ENCODE measurements around the gene TMEM91.
"Not testable (repeated sequence)": the region's sequence is repeated elsewhere in the genome, so short reads cannot be mapped to it uniquely, and the experiment has no call there.

The TMEM91 gene

GRCh38 chr19:41381536-41381935, 5.2 kb downstream of the TMEM91 start:
- DNase-seq = not testable (repeated sequence)

- no peak for DNase-seq
These were observed 8.0 kb downstream of the TMEM91 start for GRCh38 chr19:41384351-41384750.

GRCh38 chr19:41386442-41386841, 10.1 kb downstream of the TMEM91 start:
- DNase-seq = no peak

GRCh38 chr19:41391618-41392017, 15.3 kb downstream of the TMEM91 start:
- DNase-seq = no peak

GRCh38 chr19:41392775-41393174, 16.4 kb downstream of the TMEM91 start:
- no peak for DNase-seq

- DNase-seq = no peak
These were observed 19.0 kb downstream of the TMEM91 start for GRCh38 chr19:41395355-41395754.

GRCh38 chr19:41397086-41398049, 21.0 kb downstream of the TMEM91 start, which contains the start of the genes BCKDHA and EXOSC5:
Gene BCKDHA (plus strand): TSS chr19:41397818. CDS start chr19:41397828, 10 bp downstream.
Gene EXOSC5 (minus strand): TSS chr19:41397359. CDS start chr19:41397328, 31 bp downstream.
- DNase-seq = peak; percentile 99

GRCh38 chr19:41398050-41398418, 21.7 kb downstream of the TMEM91 start:
- no peak for DNase-seq

GRCh38 chr19:41398598-41398997, 22.3 kb downstream of the TMEM91 start:
- no peak for DNase-seq

GRCh38 chr19:41399091-41399490, 22.8 kb downstream of the TMEM91 start:
- no peak for DNase-seq

GRCh38 chr19:41399525-41399924, 23.2 kb downstream of the TMEM91 start:
- DNase-seq = no peak

GRCh38 chr19:41401483-41401882, 25.1 kb downstream of the TMEM91 start:
- DNase-seq = no peak

- no peak for DNase-seq
These were observed 25.7 kb downstream of the TMEM91 start for GRCh38 chr19:41402010-41402409.

GRCh38 chr19:41403181-41403970, 27.0 kb downstream of the TMEM91 start:
- no peak for DNase-seq

- DNase-seq = no peak
These were observed 29.4 kb downstream of the TMEM91 start for GRCh38 chr19:41405776-41406175.

GRCh38 chr19:41407271-41407670, 30.9 kb downstream of the TMEM91 start:
- no peak for DNase-seq

GRCh38 chr19:41408256-41408655, 31.9 kb downstream of the TMEM91 start:
- no peak for DNase-seq

GRCh38 chr19:41408846-41409245, 32.5 kb downstream of the TMEM91 start:
- DNase-seq = not testable (repeated sequence)

GRCh38 chr19:41409288-41409687, 33.0 kb downstream of the TMEM91 start:
- no peak for DNase-seq

GRCh38 chr19:41410336-41411054, 34.2 kb downstream of the TMEM91 start:
- DNase-seq = no peak

- no peak for DNase-seq
These were observed 35.0 kb downstream of the TMEM91 start for GRCh38 chr19:41411100-41411967.

- DNase-seq = no peak
These were observed 35.6 kb downstream of the TMEM91 start for GRCh38 chr19:41411968-41412265.

Data from femur (tissue), 1 donor.